ENCODE results near the gene ANKRD62. TPM values are rescaled to one million over a fixed set of nuclear protein-coding genes. Genes with fewer than 3 reads are reported as not detected.

The ANKRD62 gene
- under 1 TPM in 3 of 4 donors, not detected in 1; 0.04 to 0.08 (median 0.06) TPM for polyA plus RNA-seq (ENCODE audit: insufficient read length in 4 of 4)

GRCh38 chr18:12093520-12094257, at the start of gene ANKRD62:
Gene ANKRD62, plus strand, starts transcription at chr18:12093843. Its CDS starts 175 bp downstream, at chr18:12094018.
- no peak for DNase-seq (ENCODE audit: low read depth in 4 of 4, low spot score in 2 of 4)

- DNase-seq (ENCODE audit: low read depth in 4 of 4, low spot score in 2 of 4), result no peak
Observed at GRCh38 chr18:12044591-12044990, 49.1 kb upstream of the ANKRD62 start.

- DNase-seq (ENCODE audit: low read depth in 4 of 4, low spot score in 2 of 4), result no peak
Observed at GRCh38 chr18:12046046-12046750, 47.4 kb upstream of the ANKRD62 start.

- DNase-seq (ENCODE audit: low read depth in 4 of 4, low spot score in 2 of 4), result no peak
Observed at GRCh38 chr18:12046751-12047335, 46.8 kb upstream of the ANKRD62 start.

- DNase-seq (ENCODE audit: low read depth in 4 of 4, low spot score in 2 of 4), result no peak
Observed at GRCh38 chr18:12048010-12048826, 45.4 kb upstream of the ANKRD62 start.

GRCh38 chr18:12048827-12049175, 44.8 kb upstream of the ANKRD62 start:
- DNase-seq (ENCODE audit: low read depth in 4 of 4, low spot score in 2 of 4), result no peak

GRCh38 chr18:12049978-12050811, 43.4 kb upstream of the ANKRD62 start:
- DNase-seq (ENCODE audit: low read depth in 4 of 4, low spot score in 2 of 4), result no peak

GRCh38 chr18:12052866-12053265, 40.8 kb upstream of the ANKRD62 start:
- no peak for DNase-seq (ENCODE audit: low read depth in 4 of 4, low spot score in 2 of 4)

- DNase-seq (ENCODE audit: low read depth in 4 of 4, low spot score in 2 of 4), result no peak
Observed at GRCh38 chr18:12053289-12053688, 40.4 kb upstream of the ANKRD62 start.

GRCh38 chr18:12056034-12056883, 37.4 kb upstream of the ANKRD62 start:
- DNase-seq (ENCODE audit: low read depth in 4 of 4, low spot score in 2 of 4), result no peak

GRCh38 chr18:12056884-12057402, 36.7 kb upstream of the ANKRD62 start:
- no peak for DNase-seq (ENCODE audit: low read depth in 4 of 4, low spot score in 2 of 4)

- DNase-seq (ENCODE audit: low read depth in 4 of 4, low spot score in 2 of 4), result no peak
Observed at GRCh38 chr18:12057419-12058039, 36.1 kb upstream of the ANKRD62 start.

- DNase-seq (ENCODE audit: low read depth in 4 of 4, low spot score in 2 of 4), result no peak
Observed at GRCh38 chr18:12059334-12060181, 34.1 kb upstream of the ANKRD62 start.

- no peak for DNase-seq (ENCODE audit: low read depth in 4 of 4, low spot score in 2 of 4)
Observed at GRCh38 chr18:12060182-12060870, 33.3 kb upstream of the ANKRD62 start.

- no peak for DNase-seq (ENCODE audit: low read depth in 4 of 4, low spot score in 2 of 4)
Observed at GRCh38 chr18:12061685-12062084, 32.0 kb upstream of the ANKRD62 start.

- DNase-seq (ENCODE audit: low read depth in 4 of 4, low spot score in 2 of 4), result no peak
Observed at GRCh38 chr18:12062974-12063373, 30.7 kb upstream of the ANKRD62 start.

Measured in left renal cortex interstitium (tissue), 4 donors.